NCI-H146 (cell line): ENCODE data around the gene ATG16L1.

Experiments
- DNase-seq: peaks from one replicate; lab custom pipeline; 2025; lab: John Stamatoyannopoulos, UW

The ATG16L1 gene

GRCh38 chr2:233251306-233252116 is at the start of gene ATG16L1:
Gene ATG16L1, plus strand, starts transcription at chr2:233251673. Its CDS starts 155 bp downstream, at chr2:233251828.
- DNase-seq: peak; percentile 91

- no peak for DNase-seq
These were observed 48.9 kb upstream of the ATG16L1 start for GRCh38 chr2:233202531-233202944.

GRCh38 chr2:233203060-233203459 is 48.4 kb upstream of the ATG16L1 start:
- no peak for DNase-seq

GRCh38 chr2:233204286-233204936 is 47.1 kb upstream of the ATG16L1 start:
- DNase-seq: no peak

- DNase-seq: no peak
These were observed 42.9 kb upstream of the ATG16L1 start for GRCh38 chr2:233208382-233209116.

- no peak for DNase-seq
These were observed 42.3 kb upstream of the ATG16L1 start for GRCh38 chr2:233209117-233209532.

- DNase-seq: no peak
These were observed 41.8 kb upstream of the ATG16L1 start for GRCh38 chr2:233209533-233210171.

GRCh38 chr2:233210281-233210680 is 41.2 kb upstream of the ATG16L1 start:
- DNase-seq: no peak

GRCh38 chr2:233210843-233211547 is 40.5 kb upstream of the ATG16L1 start:
- no peak for DNase-seq

GRCh38 chr2:233211548-233211895 is 40.0 kb upstream of the ATG16L1 start:
- no peak for DNase-seq

GRCh38 chr2:233213011-233213410 is 38.5 kb upstream of the ATG16L1 start:
- DNase-seq: no peak

- DNase-seq: no peak
These were observed 37.5 kb upstream of the ATG16L1 start for GRCh38 chr2:233213975-233214374.

GRCh38 chr2:233217892-233218377 is 33.5 kb upstream of the ATG16L1 start:
- DNase-seq: peak; percentile 1

- no peak for DNase-seq
These were observed 32.6 kb upstream of the ATG16L1 start for GRCh38 chr2:233218836-233219235.

GRCh38 chr2:233219848-233220247 is 31.6 kb upstream of the ATG16L1 start:
- DNase-seq: no peak

- no peak for DNase-seq
These were observed 30.0 kb upstream of the ATG16L1 start for GRCh38 chr2:233221378-233222063.

GRCh38 chr2:233223059-233223894 is 28.2 kb upstream of the ATG16L1 start:
- no peak for DNase-seq

GRCh38 chr2:233225230-233226068 is 26.0 kb upstream of the ATG16L1 start:
- DNase-seq: no peak

- no peak for DNase-seq
These were observed 24.9 kb upstream of the ATG16L1 start for GRCh38 chr2:233226511-233227031.
